Progenitor cell of endocrine pancreas (in vitro differentiated cells): Measurements from ENCODE around the gene LRRC75A. TPM values are rescaled to one million over a fixed set of nuclear protein-coding genes. Genes with fewer than 3 reads are reported as not detected.

ENCODE experiments used
- DNase-seq: peaks from one replicate; pipeline ENCODE4 v3.0.0; 2021; ENCODE audit warnings: low spot score; ENCODE audit not compliant: unreplicated experiment
- H3K27ac Mint-ChIP-seq: 2 replicates; pipeline ENCODE4 v1.8.0; 2021; ENCODE audit warnings: mild to moderate bottlenecking, moderate library complexity, mixed read lengths
- H3K27me3 Mint-ChIP-seq: 2 replicates; pipeline ENCODE4 v1.8.0; 2021; ENCODE audit warnings: mixed read lengths
- H3K36me3 Mint-ChIP-seq: 2 replicates; pipeline ENCODE4 v1.8.0; 2022; ENCODE audit warnings: mixed read lengths; ENCODE audit not compliant: insufficient read depth
- H3K4me1 Mint-ChIP-seq: 2 replicates; pipeline ENCODE4 v1.8.0; 2021; ENCODE audit warnings: low read depth, mixed read lengths
- H3K4me3 Mint-ChIP-seq: 2 replicates; pipeline ENCODE4 v1.8.0; 2021; ENCODE audit warnings: low read depth, mild to moderate bottlenecking, moderate library complexity, mixed read lengths
- H3K9me3 Mint-ChIP-seq: 2 replicates; pipeline ENCODE4 v1.8.0; 2021; ENCODE audit warnings: low read depth, mixed read lengths
- total RNA-seq: library from RNA; stranded (reverse); gene quantifications from 2 replicates; pipeline ENCODE4 v1.2.1, GENCODE V29; 2021
- TF ChIP-seq, protein P1 (sequence below): fragments of 200-600 bp; sonication (generic); IDR thresholded peaks from one replicate; pipeline ENCODE4 v1.5.0; 2021; ENCODE audit warnings: antibody characterized with exemption, mild to moderate bottlenecking; ENCODE audit not compliant: unreplicated experiment

The LRRC75A gene
- total RNA-seq, 1 donor from 2014 or later: 9.7 TPM

DNA sequence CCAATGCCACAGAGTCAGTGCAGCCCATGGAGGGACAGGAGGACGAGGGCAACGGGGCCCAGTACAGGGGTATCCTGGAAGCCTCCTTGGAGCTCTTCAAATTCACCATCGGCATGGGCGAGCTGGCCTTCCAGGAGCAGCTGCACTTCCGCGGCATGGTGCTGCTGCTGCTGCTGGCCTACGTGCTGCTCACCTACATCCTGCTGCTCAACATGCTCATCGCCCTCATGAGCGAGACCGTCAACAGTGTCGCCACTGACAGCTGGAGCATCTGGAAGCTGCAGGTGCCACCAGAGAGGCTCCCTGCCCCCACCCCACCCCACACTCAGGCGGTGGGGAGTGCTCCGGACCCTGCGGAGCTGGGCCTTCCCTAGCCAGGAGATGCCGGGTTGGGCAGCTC, 60.0 kb downstream of the LRRC75A start:
- TF ChIP-seq, protein P1, sequence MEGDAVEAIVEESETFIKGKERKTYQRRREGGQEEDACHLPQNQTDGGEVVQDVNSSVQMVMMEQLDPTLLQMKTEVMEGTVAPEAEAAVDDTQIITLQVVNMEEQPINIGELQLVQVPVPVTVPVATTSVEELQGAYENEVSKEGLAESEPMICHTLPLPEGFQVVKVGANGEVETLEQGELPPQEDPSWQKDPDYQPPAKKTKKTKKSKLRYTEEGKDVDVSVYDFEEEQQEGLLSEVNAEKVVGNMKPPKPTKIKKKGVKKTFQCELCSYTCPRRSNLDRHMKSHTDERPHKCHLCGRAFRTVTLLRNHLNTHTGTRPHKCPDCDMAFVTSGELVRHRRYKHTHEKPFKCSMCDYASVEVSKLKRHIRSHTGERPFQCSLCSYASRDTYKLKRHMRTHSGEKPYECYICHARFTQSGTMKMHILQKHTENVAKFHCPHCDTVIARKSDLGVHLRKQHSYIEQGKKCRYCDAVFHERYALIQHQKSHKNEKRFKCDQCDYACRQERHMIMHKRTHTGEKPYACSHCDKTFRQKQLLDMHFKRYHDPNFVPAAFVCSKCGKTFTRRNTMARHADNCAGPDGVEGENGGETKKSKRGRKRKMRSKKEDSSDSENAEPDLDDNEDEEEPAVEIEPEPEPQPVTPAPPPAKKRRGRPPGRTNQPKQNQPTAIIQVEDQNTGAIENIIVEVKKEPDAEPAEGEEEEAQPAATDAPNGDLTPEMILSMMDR: no peak
- H3K36me3 Mint-ChIP-seq: no peaks in the 10 kb centered on the region
- H3K4me1 Mint-ChIP-seq: no peaks in the 10 kb centered on the region
- H3K27ac Mint-ChIP-seq: no peak overlapping the region
- H3K27me3 Mint-ChIP-seq: no peaks in the 10 kb centered on the region
- no peak for DNase-seq
- no peaks in the 10 kb centered on the region for H3K9me3 Mint-ChIP-seq
- H3K4me3 Mint-ChIP-seq: no peak overlapping the region

DNA sequence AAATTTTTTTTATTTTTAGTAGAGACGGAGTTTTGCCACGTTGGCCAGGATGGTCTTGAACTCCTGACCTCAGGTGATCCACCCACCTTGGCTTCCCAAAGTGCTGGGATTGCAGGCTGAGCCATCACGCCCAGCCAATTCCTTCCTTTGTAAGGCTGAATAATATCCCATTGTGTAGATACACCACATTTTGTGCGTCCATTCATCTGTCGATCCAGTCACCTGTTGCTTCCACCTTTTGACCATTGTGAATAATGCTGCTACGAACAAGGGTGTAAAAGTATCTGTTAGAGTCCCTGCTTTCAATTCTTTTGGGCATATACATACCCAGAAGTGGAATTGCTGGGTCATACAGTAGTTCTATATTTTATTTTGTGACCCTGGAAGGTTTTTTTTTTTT, 61.3 kb downstream of the LRRC75A start:
- TF ChIP-seq, protein P1: no peak
- H3K4me3 Mint-ChIP-seq: no peak overlapping the region
- H3K27me3 Mint-ChIP-seq: no peaks in the 10 kb centered on the region
- H3K27ac Mint-ChIP-seq: no peak overlapping the region
- no peaks in the 10 kb centered on the region for H3K9me3 Mint-ChIP-seq
- DNase-seq: no peak
- peaks cover 4% of the 10 kb centered on the region for H3K4me1 Mint-ChIP-seq
- no peaks in the 10 kb centered on the region for H3K36me3 Mint-ChIP-seq

DNA sequence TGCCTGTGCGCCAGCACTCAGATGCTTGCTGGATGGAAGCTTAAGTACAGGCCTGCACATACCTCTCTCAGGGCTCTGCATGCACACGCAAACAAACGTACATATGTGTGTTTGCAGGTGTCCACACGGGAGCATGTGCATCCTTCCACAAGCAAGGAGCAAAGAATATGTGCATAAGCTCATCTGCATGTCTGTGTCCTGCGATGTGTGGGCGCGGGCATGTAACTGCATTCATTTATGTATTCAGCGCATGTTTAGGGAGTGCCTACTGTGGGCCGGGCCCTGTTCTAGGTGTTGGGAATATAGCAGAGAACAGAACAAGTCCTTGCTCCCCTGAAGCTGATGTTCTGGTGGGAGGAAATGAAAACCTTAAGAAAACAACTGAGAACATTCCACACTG, 62.9 kb downstream of the LRRC75A start:
- Mint-ChIP-seq H3K27ac (no peak overlapping the region), H3K4me3 (no peak overlapping the region), H3K36me3 (no peaks in the 10 kb centered on the region), H3K4me1 (peaks cover 7% of the 10 kb centered on the region), H3K27me3 (no peaks in the 10 kb centered on the region), H3K9me3 (no peaks in the 10 kb centered on the region)
- TF ChIP-seq, protein P1: no peak
- no peak for DNase-seq

DNA sequence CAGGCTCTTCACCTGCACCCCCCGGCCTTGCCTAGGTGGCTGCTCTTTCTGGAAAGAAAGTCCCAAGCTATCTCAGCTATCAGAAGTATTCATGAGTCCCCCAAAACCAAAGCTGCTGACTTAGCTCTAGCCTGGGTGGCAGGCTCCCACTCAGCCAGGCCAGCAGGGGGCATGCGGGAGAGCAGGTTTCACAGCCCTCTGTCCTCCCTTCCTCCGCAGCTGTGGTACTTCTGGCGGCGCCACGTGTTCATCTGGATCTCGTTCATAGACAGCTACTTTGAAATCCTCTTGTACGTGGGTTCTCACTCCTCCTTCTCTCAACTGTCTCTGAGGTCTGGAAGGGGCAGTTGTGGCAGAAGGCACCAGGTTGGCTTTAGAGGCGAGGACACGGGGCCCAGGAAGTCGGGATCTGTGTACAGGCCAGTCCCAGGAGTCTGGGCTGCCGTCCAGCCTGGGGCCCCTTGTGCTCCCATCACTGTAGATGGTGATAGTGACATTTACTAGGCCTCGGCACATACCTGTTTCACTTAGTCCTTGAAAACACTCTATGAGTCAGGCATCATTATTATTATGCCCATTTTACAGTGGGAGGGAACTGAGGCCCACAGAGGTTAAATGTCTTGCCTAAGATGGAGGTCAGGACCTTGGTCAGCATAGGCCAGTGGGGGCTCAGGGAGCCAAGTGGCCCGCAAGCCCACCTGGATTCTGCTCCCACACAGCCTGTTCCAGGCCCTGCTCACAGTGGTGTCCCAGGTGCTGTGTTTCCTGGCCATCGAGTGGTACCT, 63.7 kb downstream of the LRRC75A start:
- TF ChIP-seq, protein P1: peak; percentile 74
- Mint-ChIP-seq H3K27me3 (no peaks in the 10 kb centered on the region), H3K27ac (no peak overlapping the region), H3K36me3 (no peaks in the 10 kb centered on the region), H3K9me3 (no peaks in the 10 kb centered on the region), H3K4me3 (no peak overlapping the region), H3K4me1 (peaks cover 7% of the 10 kb centered on the region)
- DNase-seq: peak; percentile 43

DNA sequence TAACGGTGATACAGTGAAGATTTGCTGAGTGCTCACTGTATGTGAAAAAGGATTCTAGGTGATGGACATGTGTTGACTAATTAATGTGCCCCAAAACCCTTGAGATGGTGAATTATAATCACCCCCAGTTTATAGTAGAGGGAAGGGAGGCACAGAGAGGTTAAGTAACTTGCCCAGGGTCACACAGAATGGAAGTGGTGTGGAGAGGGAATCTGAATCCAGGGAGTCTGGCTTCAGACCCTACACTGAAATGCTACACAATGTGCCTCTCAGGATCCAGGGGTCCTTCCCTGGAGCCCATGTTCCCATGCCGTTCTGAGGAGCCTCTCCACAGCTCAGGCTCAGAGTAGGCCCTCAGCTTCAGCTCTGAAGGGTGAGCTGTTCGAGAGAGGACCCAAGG, 65.0 kb downstream of the LRRC75A start:
- no peak for DNase-seq
- peaks cover 7% of the 10 kb centered on the region for H3K4me1 Mint-ChIP-seq
- TF ChIP-seq, protein P1: no peak
- H3K4me3 Mint-ChIP-seq: no peak overlapping the region
- no peaks in the 10 kb centered on the region for H3K27me3 Mint-ChIP-seq
- no peak overlapping the region for H3K27ac Mint-ChIP-seq
- no peaks in the 10 kb centered on the region for H3K36me3 Mint-ChIP-seq
- H3K9me3 Mint-ChIP-seq: no peaks in the 10 kb centered on the region
